Epithelial cell of proximal tubule (primary cell): ENCODE results near the gene ZNF672. TPM values are rescaled to one million over a fixed set of nuclear protein-coding genes. Genes with fewer than 3 reads are reported as not detected.
"Not testable (repeated sequence)": the region's sequence is repeated elsewhere in the genome, so short reads cannot be mapped to it uniquely, and the experiment has no call there.

Experiments
- DNase-seq: peaks from one replicate; pipeline ENCODE4 v3.0.0-alpha.2; 2011; ENCODE audit warnings: low read depth
- H3K4me3 ChIP-seq: 2 replicates; pipeline ENCODE4 v1.5.1; 2011; ENCODE audit warnings: low read depth, mild to moderate bottlenecking, low read length
- total RNA-seq: library from RNA; depleted of rRNA; stranded (reverse); fragments of >200 nt; gene quantifications from 2 replicates; pipeline ENCODE4 v1.2.3, GENCODE V29; 2015
- TF ChIP-seq, protein P1 (sequence below): conservative IDR thresholded peaks from 2 replicates; pipeline ENCODE4 v1.5.1; 2012; ENCODE audit warnings: low read depth, mild to moderate bottlenecking, low read length

Gene ZNF672
- total RNA-seq, 1 donor from 2014 or later: 32.6 TPM

DNA sequence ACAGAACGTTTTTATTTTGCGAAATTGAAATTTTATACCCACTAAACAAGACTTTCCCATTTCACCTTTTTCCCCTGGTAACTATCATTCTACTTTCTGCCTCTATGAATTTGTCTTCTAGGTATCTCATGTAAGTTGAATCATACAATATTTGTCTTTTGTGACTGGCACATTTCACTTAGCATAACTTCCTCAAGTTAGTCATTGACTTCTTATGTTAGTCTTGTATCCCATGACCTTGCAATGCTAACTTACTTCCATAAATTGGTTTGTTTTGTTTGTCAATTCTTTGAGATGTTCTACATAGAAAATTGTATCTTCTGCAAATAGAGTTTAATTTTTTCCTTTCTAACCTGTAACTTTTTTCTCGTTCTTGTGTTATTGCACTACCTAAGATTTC, 39.2 kb upstream of the ZNF672 start:
- TF ChIP-seq, protein P1, sequence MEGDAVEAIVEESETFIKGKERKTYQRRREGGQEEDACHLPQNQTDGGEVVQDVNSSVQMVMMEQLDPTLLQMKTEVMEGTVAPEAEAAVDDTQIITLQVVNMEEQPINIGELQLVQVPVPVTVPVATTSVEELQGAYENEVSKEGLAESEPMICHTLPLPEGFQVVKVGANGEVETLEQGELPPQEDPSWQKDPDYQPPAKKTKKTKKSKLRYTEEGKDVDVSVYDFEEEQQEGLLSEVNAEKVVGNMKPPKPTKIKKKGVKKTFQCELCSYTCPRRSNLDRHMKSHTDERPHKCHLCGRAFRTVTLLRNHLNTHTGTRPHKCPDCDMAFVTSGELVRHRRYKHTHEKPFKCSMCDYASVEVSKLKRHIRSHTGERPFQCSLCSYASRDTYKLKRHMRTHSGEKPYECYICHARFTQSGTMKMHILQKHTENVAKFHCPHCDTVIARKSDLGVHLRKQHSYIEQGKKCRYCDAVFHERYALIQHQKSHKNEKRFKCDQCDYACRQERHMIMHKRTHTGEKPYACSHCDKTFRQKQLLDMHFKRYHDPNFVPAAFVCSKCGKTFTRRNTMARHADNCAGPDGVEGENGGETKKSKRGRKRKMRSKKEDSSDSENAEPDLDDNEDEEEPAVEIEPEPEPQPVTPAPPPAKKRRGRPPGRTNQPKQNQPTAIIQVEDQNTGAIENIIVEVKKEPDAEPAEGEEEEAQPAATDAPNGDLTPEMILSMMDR: no peak
- DNase-seq: no peak
- H3K4me3 ChIP-seq: no peak overlapping the region

DNA sequence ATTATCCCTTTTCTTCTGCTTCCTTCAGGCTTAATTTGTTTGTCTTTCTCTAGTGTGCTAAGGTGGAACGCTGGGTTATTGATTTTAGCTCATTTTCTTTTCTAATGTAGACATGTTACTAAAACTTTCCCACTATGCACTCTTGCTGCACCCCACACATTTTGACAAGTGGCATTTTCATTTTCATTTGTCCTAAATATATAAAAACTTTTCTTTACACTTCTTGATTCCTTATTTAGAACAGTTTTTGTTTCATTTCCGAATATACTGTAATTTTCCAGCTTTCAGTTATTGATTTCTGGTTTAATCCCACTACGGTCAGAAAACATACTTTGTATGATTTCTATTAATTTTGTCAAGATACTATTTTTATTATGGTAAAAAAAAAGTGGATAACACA, 37.6 kb upstream of the ZNF672 start:
- DNase-seq: no peak
- H3K4me3 ChIP-seq: no peak overlapping the region
- TF ChIP-seq, protein P1: no peak

DNA sequence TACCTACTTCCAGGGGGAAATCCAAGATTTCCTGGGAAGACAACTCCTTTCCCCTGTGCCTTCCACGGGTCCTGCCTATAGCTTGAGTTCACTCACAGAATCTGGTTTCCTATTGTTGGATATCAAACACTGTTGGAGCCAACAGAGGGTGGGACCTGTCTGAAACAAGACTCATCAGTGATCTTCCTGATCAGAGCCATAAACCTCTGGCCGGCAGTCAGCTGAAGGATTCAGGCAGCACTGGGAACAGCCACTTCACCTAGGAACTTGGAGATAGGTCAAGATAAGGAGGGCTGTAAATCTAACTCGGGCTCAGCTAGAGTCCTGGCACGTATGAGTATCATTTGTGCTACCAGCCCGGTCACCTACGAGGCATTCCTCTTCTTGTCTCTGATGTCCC, 35.6 kb upstream of the ZNF672 start:
- DNase-seq: no peak
- TF ChIP-seq, protein P1: no peak
- no peak overlapping the region for H3K4me3 ChIP-seq

DNA sequence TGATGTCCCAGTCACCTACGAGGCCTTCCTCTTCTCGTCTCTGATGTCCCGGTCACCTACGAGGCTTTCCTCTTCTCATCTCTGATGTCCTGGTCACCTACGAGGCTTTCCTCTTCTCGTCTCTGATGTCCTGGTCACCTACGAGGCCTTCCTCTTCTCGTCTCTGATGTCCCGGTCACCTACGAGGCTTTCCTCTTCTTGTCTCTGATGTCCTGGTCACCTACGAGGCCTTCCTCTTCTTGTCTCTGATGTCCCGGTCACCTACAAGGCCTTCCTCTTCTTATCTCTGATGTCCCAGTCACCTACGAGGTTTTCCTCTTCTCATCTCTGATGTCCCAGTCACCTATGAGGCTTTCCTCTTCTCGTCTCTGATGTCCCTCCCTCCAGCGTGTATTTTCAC, 34.5 kb upstream of the ZNF672 start:
- not testable (repeated sequence) for DNase-seq, H3K4me3 ChIP-seq

DNA sequence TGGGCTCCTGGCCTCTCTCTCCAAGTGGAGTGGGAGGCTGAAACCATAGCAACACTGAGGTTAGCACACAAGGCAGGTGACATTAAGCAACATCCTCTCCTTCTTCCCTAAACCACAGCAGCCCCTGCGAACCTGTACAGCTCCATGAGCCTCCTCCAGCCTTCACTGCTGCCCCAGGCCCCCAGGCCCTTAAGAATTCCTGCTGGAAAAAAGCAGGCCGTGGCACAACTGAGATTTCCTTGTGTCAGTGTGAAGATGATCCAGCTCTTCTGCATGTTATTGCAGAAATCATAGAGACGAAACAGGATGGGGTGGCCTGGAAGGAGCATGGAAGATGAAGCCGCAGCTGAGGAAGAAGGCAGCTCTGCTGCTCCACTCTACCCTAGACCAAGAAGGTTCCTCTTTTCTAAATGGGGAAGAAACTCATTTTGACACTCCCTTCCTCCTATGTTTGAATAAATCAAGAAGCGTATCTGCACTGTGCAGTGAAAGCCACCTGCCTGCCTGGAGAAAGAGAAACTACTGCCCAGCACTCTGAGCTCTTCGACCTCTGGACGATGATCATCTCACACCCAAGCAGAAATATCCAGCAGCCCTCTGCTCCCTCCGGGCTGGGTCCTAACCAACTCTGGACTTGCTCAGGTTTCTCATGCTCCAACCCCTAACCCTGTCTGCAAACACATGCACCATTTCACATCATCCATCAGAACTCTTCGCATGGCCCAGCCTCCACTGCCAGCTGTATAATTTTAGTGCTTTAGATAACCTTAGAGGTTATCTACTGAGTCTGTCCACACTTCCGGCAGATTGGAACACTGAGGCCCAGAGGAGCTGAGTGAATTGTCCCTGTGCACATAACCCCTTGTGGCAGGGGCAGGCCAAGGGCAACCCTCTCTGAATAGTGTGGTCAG, 33.0 kb upstream of the ZNF672 start:
- TF ChIP-seq, protein P1: no peak
- no peak overlapping the region for H3K4me3 ChIP-seq

DNA sequence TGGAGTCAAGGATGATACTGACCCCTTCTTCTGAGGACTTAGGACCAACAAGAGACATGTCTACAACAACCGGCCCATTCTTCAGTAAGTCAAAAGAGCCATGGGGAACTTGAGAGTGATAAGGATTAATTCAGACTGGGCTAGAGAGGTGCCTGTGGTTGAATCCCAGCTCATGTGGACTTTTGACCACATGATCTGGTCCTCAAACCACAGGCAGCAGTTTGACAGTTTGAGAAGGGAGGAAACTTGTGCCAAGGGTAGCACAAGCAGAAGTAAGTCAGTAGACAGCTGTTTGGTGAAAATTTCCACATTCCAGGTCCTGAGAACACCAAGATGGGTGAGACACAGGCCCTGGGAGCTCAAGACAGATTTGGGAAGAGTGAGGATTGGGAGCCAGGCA, 32.1 kb upstream of the ZNF672 start:
- DNase-seq: no peak
- no peak overlapping the region for H3K4me3 ChIP-seq
- TF ChIP-seq, protein P1: no peak

More for the DNA sequence above, 33.0 kb upstream of the ZNF672 start:
- no peak for DNase-seq

DNA sequence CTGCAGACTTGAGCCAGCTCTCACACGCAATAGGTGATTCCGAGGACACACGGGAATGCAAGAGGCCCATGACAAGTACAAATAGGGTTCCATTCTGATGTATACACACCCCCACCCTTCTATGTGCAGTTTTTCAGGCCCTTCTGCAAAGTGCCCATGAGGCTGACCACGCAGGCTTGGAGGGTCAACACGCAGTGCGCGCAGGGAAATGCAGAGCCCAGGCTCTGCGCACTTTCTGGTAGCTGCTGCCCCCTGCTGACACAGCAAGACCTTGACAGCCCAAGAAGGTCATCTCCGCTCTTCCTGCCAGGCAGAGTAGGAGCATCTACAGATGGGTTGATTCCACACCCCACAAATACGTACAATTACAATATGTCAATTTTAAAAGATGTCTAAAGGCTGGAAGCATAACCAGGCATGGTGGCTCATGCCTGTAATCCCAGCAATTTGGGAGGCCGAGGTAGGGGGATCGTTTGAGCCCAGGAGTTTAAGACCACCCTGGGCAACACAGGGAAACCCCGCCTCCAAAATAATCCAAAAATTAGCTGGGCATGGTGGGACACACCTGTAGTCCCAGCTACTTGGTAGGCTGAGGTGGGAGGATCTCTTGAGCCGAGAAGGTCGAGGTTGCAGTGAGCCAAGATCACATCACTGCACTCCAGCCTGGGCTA, 30.8 kb upstream of the ZNF672 start:
- no peak overlapping the region for H3K4me3 ChIP-seq
- DNase-seq: no peak
- TF ChIP-seq, protein P1: peak; percentile 96
